Cardiac fibroblast (primary cell): Measurements from ENCODE around the gene CD7.

Experiments
- DNase-seq, 2 donors: peaks; one replicate each; pipeline versions ENCODE4 v3.0.0 to v3.0.0-alpha.2; 2010; ENCODE audit warnings: low read depth in 2 of 2
- H3K4me3 ChIP-seq, 2 donors: replicated peaks in 1 of 2; 1 replicate in 1 of 2; 2 replicates in 1 of 2; pipeline ENCODE4 v1.5.1; 2011; ENCODE audit warnings: low read depth in 2 of 2, low read length in 2 of 2, mild to moderate bottlenecking in 2 of 2, moderate library complexity in 1 of 2
- CTCF ChIP-seq: IDR thresholded peaks from one replicate; pipeline ENCODE4 v1.5.1; 2011; ENCODE audit warnings: low read depth, mild to moderate bottlenecking, low read length, inconsistent platforms

CD7 gene

DNA sequence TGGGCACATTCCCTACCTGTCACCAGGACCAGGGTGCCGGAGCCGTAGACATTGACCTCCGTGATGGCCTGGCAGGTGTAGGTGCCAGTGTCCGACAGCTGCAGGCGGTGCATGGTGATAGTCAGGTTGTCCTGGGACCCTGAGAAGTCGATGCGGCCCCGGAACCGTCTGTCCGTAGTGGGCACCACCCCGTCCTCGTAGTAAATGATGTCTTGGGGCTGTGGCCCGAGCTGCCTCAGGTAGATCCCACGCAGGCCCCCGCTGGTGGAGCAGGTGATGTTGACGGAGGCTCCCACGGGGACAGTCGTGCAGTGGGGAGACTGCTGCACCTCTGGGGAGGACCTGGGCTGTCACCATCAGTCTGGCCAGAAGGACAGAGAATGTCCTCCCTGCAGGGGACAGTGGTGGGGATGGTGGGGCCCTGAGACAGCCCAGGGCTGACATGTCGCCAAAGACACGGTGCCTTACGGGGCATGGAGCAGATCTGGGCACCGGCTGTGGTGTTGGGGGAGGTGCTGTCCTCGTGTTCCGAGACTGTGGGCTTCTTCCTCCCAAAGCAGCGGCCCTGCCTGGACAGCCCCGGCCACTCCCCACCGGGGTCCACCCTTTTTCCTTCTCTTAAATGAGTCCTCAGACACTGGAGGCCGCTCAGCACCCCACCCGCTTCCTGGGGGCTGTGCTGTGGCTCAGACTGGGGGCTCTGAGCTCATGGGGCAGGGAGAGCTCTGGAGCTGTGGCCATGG is 586 bp downstream of the CD7 start:
- H3K4me3 ChIP-seq = no peak overlapping the region
- TF ChIP-seq CTCF = no peak
- DNase-seq = no peak

- no peak overlapping the region for H3K4me3 ChIP-seq
- no peak for DNase-seq
- no peak for TF ChIP-seq CTCF
Observed at GRCh38 chr17:82315703-82316358, 1.6 kb downstream of the CD7 start.

DNA sequence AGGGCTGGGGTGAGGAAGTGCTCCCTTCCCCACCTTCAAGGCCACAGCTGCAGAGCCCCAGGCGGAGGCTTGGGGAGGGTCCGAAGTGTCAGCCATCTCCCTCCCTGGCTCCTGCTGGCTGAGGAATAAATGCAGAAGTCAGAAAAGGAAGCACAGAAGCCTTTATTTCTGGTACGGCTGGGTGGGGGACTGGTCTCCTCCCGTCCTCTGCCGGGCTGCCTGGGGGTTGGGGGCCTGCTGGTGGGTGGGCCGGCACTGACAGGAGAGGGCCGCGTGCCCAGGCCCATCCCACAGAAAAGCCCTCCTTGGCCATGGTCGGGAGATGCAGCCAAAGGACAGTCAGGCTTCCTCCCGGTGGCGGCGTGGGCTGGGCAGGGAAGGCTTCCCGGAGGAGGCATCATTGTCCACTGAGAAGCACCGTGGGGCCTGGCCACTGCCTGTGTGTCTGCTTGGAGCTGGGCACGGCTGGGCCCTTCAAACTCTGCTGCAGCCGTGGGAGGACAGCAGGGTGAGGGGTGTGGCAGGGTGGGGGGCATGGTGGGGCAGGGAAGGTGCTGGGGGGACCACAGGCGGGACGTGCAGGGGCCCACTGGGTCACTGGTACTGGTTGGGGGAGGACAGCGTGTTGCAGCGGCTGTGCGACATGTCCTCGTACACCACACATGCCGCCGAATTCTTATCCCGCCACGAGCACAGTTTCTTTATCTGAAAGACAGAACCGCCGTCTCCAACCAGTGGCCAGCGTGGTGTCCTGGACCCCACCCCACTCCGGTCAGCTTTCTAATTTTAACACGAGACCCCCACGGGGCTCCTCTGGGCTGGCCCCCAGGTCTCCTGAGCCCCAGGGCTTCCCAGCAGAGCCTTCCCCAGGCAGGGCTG is 2.4 kb downstream of the CD7 start:
- no peak for TF ChIP-seq CTCF
- DNase-seq = no peak
- H3K4me3 ChIP-seq = no peak overlapping the region

- no peak for TF ChIP-seq CTCF
- DNase-seq = no peak
- H3K4me3 ChIP-seq = no peak overlapping the region
Observed at GRCh38 chr17:82314012-82314726, 3.2 kb downstream of the CD7 start.

DNA sequence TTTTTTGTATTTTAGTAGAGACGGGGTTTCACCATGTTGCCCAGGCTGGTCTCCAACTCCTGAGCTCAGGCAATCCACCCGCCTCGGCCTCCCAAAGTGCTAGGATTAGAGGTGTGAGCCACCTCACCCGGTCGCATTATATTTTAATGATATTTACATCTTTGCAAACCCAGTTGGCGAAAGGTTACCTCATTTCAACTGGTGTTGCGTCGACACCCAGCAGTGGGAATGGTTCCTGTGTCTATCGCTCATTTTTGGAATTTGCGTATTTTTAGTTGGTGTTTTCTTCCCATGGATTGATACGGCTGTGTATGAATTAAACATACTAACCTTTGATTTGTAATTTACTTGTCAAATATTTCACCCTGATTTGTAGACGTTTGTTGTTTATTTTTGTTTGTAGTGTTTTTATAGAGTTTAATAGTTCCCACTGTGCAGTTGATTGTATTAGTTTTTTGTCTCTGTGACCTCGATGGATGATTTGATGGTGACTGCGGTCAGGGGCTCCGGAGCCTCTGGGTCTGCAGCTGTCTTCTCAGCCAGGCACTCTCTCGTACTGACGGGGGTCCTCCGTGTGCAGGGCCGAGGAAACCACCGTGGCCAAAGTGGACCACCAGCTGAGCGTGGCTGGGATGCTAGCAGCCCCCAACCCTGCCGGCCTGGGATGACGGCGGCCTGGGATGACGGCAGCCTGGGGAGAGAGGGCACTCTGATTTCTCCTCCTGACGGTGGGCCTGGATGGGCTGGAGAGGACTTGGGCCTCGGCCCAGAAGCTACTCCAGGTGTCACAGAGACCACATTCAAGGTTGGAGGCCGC is 4.0 kb downstream of the CD7 start:
- no peak for TF ChIP-seq CTCF
- H3K4me3 ChIP-seq = no peak overlapping the region
- DNase-seq = no peak

DNA sequence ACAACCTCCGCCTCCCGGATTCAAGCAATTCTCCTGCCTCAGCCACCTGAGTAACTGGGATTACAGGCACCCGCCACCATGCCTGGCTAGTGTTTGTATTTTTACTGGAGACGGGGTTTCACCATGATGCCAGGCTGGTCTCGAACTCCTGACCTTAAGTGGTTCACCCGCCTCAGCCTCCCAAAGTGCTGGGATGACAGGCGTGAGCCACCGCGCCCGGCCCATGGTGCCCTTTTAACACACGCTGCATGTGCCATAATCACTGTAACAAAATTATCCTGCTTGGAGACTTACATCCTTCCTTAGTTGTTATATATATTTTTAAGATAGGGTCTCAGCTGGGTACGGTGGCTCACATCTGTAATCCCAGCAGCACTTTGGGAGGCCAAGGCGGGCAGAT is 5.4 kb downstream of the CD7 start:
- no peak overlapping the region for H3K4me3 ChIP-seq
- no peak for DNase-seq
- no peak for TF ChIP-seq CTCF
